Thyroid gland (tissue), 4 donors: ENCODE data around the gene ZNF138. TPM values are rescaled to one million over a fixed set of nuclear protein-coding genes. Genes with fewer than 3 reads are reported as not detected.

Source experiments
- DNase-seq, 2 donors: peaks; one replicate each; pipeline ENCODE4 v3.0.0-alpha.2; 2019
- H3K27ac ChIP-seq, 3 donors: fragments of 200-600 bp; sonication (generic); 1 replicate in 2 of 3; 2 replicates in 1 of 3; pipeline ENCODE4 v1.5.1; 2016 to 2019; ENCODE audit warnings: mild to moderate bottlenecking in 1 of 3, moderate library complexity in 1 of 3
- H3K27me3 ChIP-seq: fragments of 200-600 bp; sonication (generic); one replicate; pipeline ENCODE4 v1.5.1; 2019
- H3K36me3 ChIP-seq, 2 donors: fragments of 200-600 bp; sonication (generic); one replicate each; pipeline ENCODE4 v1.5.1; 2016 to 2019
- H3K4me1 ChIP-seq, 2 donors: fragments of 200-600 bp; sonication (generic); one replicate each; pipeline ENCODE4 v1.5.1; 2017 to 2019
- H3K4me3 ChIP-seq, 3 donors: fragments of 200-600 bp; sonication (generic); replicated peaks in 1 of 3; 1 replicate in 2 of 3; 2 replicates in 1 of 3; pipeline ENCODE4 v1.5.1; 2016; ENCODE audit warnings: mild to moderate bottlenecking in 1 of 3
- H3K9me3 ChIP-seq: fragments of 200-600 bp; sonication (generic); one replicate; pipeline ENCODE4 v1.5.1; 2017
- CTCF ChIP-seq, 6 experiments: fragments of 200-600 bp in 3 of 6; fragments of 450-650 bp in 3 of 6; sonication (generic) in 3 of 6; IDR thresholded peaks; one replicate each; pipeline ENCODE4 v1.5.1; 2016 to 2019; ENCODE audit warnings: antibody characterized with exemption in 6 of 6, mild to moderate bottlenecking in 2 of 6, inconsistent platforms in 1 of 6, moderate library complexity in 1 of 6
- POLR2A ChIP-seq, 2 donors: fragments of 450-650 bp; IDR thresholded peaks; one replicate each; pipeline ENCODE4 v1.6.1; 2017; ENCODE audit warnings: antibody characterized with exemption in 2 of 2, mild to moderate bottlenecking in 2 of 2, moderate library complexity in 1 of 2
- WGBS, 2 donors: methylation state at CpG; one replicate each; pipeline ENCODE4 v1.1.5; 2017; 5-methylcytosine and 5-hydroxymethylcytosine counted together
- intact Hi-C: fragments of 100-400 bp; cut with DNase I; formaldehyde crosslinking; loops from one replicate; pipeline ENCODE4 v1.15.1; 2023
- total RNA-seq, 4 donors: library from RNA; depleted of rRNA; stranded (reverse); fragments of >200 nt; gene quantifications; one replicate each; pipeline ENCODE4 v1.2.3, GENCODE V29; 2016

ZNF138 gene
- total RNA-seq, 4 donors from 2014 or later = 13.3 to 30.5 (median 21.8) TPM

- intact Hi-C loops = no loop called here
- H3K27ac ChIP-seq = no peak overlapping the region
- 95% methylated on average over 10 of the region's 10 CpGs for WGBS, 2 donors
- H3K27me3 ChIP-seq = no peaks in the 10 kb centered on the region
- DNase-seq = no peak
- no peaks in the 10 kb centered on the region for H3K9me3 ChIP-seq
- H3K4me1 ChIP-seq = peaks cover 0 to 10% of the 10 kb centered on the region in 2 donors
- H3K4me3 ChIP-seq = no peak overlapping the region
- no peaks in the 10 kb centered on the region for H3K36me3 ChIP-seq
- TF ChIP-seq POLR2A (IDR thresholded peaks at IDR 0.05) = no peak
- no peak for TF ChIP-seq CTCF (IDR thresholded peaks at IDR 0.05)
Measured at GRCh38 chr7:64873155-64873500, 78.9 kb downstream of the ZNF138 start.

GRCh38 chr7:64873517-64873916 is 79.3 kb downstream of the ZNF138 start:
- no peaks in the 10 kb centered on the region for H3K9me3 ChIP-seq
- no peak for DNase-seq
- H3K27ac ChIP-seq = no peak overlapping the region
- WGBS, 2 donors = 77 to 78% methylated on average over 5 of the region's 5 CpGs
- H3K4me3 ChIP-seq = no peak overlapping the region
- peaks cover 0 to 10% of the 10 kb centered on the region in 2 donors for H3K4me1 ChIP-seq
- intact Hi-C loops = no loop called here
- no peak for TF ChIP-seq POLR2A (IDR thresholded peaks at IDR 0.05)
- TF ChIP-seq CTCF (IDR thresholded peaks at IDR 0.05) = no peak
- no peaks in the 10 kb centered on the region for H3K27me3 ChIP-seq
- H3K36me3 ChIP-seq = no peaks in the 10 kb centered on the region

- DNase-seq = peak; percentile 65 to 67
- Histone ChIP-seq H3K36me3 (no peaks in the 10 kb centered on the region), H3K4me3 (no peak overlapping the region), H3K9me3 (no peaks in the 10 kb centered on the region), H3K27ac (no peak overlapping the region), H3K4me1 (peaks cover 0 to 10% of the 10 kb centered on the region in 2 donors), H3K27me3 (no peaks in the 10 kb centered on the region)
- TF ChIP-seq POLR2A (IDR thresholded peaks at IDR 0.05) = no peak
- no peak for TF ChIP-seq CTCF (IDR thresholded peaks at IDR 0.05)
- 41 to 56% methylated on average over 10 of the region's 10 CpGs for WGBS, 2 donors
- intact Hi-C loops = no loop called here
Measured at GRCh38 chr7:64874114-64874513, 79.9 kb downstream of the ZNF138 start.

GRCh38 chr7:64874562-64875250 is 80.5 kb downstream of the ZNF138 start:
- no peak for DNase-seq
- H3K9me3 ChIP-seq = no peaks in the 10 kb centered on the region
- H3K36me3 ChIP-seq = no peaks in the 10 kb centered on the region
- no peaks in the 10 kb centered on the region for H3K27me3 ChIP-seq
- 67 to 85% methylated on average over 20 to 23 of the region's 23 CpGs for WGBS, 2 donors
- TF ChIP-seq CTCF (IDR thresholded peaks at IDR 0.05) (no peak), POLR2A (IDR thresholded peaks at IDR 0.05) (no peak)
- no peak overlapping the region for H3K27ac ChIP-seq
- H3K4me1 ChIP-seq = peaks cover 0 to 10% of the 10 kb centered on the region in 2 donors
- intact Hi-C loops = no loop called here
- no peak overlapping the region for H3K4me3 ChIP-seq

- H3K27ac ChIP-seq = no peak overlapping the region
- no peak for DNase-seq
- intact Hi-C loops = no loop called here
- no peaks in the 10 kb centered on the region for H3K27me3 ChIP-seq
- WGBS, 2 donors = 87 to 93% methylated on average over 17 to 18 of the region's 18 CpGs
- H3K4me1 ChIP-seq = peaks cover 0 to 10% of the 10 kb centered on the region in 2 donors
- no peaks in the 10 kb centered on the region for H3K9me3 ChIP-seq
- H3K4me3 ChIP-seq = no peak overlapping the region
- H3K36me3 ChIP-seq = no peaks in the 10 kb centered on the region
- no peak for TF ChIP-seq POLR2A (IDR thresholded peaks at IDR 0.05)
- TF ChIP-seq CTCF (IDR thresholded peaks at IDR 0.05) = no peak
Measured at GRCh38 chr7:64875258-64875657, 81.0 kb downstream of the ZNF138 start.
